Measurements from ENCODE around the gene POLDIP2. TPM values are rescaled to one million over a fixed set of nuclear protein-coding genes. Genes with fewer than 3 reads are reported as not detected.
A peak's percentile ranks its signal among the peaks of the same experiment; 100 is the strongest.

POLDIP2 gene
- total and polyA plus RNA-seq, 2 of the 13 experiments (the other 11 are each of a cell fraction or from before 2014, with no cell fraction given) = 85.9 to 114 TPM

- TF ChIP-seq ARID2 (CRISPR knock-in tag; IDR thresholded peaks at IDR 0.05; ENCODE audit: borderline replicate concordance) = no peak
- TF ChIP-seq PHF5A (CRISPR knock-in tag; IDR thresholded peaks at IDR 0.05; ENCODE audit: low read depth, unreplicated experiment) = peak; percentile 68
- no peak for TF ChIP-seq CHD2 (IDR thresholded peaks at IDR 0.05; ENCODE audit: low read depth, low read length)
- peak; percentile 17; the same call in 1 of the 2 replicates for TF ChIP-seq ZNF629 (CRISPR knock-in tag; conservative IDR thresholded peaks at IDR 0.05)
- TF ChIP-seq ARNT2 (CRISPR knock-in tag; IDR thresholded peaks at IDR 0.05; ENCODE audit: low read depth) = 0 out of 2 replicates have a peak, but pooled peaks have one; percentile 41
- TF ChIP-seq TOE1 (CRISPR knock-in tag; IDR thresholded peaks at IDR 0.05) = peak; percentile 87; the same call in 1 of the 2 replicates
- 0 out of 2 replicates have a peak, but pooled peaks have one; percentile 49 for TF ChIP-seq ARNTL (CRISPR knock-in tag; IDR thresholded peaks at IDR 0.05)
- TF ChIP-seq SMC3 (IDR thresholded peaks at IDR 0.05; ENCODE audit: low read length) = peak; percentile 41
- no peak for TF ChIP-seq ZNF879 (CRISPR knock-in tag; IDR thresholded peaks at IDR 0.05)
- peak; percentile 84 for TF ChIP-seq KDM1A (CRISPR knock-in tag; IDR thresholded peaks at IDR 0.05)
- TF ChIP-seq ZNF234 (CRISPR knock-in tag; conservative IDR thresholded peaks at IDR 0.05) = no peak
- no peak for TF ChIP-seq IKZF1 (IDR thresholded peaks at IDR 0.05)
- no peak for TF ChIP-seq ZFP82 (CRISPR knock-in tag; IDR thresholded peaks at IDR 0.05; ENCODE audit: borderline replicate concordance)
- TF ChIP-seq EED (CRISPR knock-in tag; IDR thresholded peaks at IDR 0.05) = no peak
- TF ChIP-seq IRF1 (CRISPR knock-in tag; IDR thresholded peaks at IDR 0.05; ENCODE audit: low read depth) = no peak
- TF ChIP-seq ZBTB4 (CRISPR knock-in tag; IDR thresholded peaks at IDR 0.05; ENCODE audit: borderline replicate concordance) = no peak; the same call in 1 of the 2 replicates
- no peak for TF ChIP-seq RFXANK (CRISPR knock-in tag; IDR thresholded peaks at IDR 0.05)
- peak; percentile 95 for TF ChIP-seq HOXA3 (CRISPR knock-in tag; IDR thresholded peaks at IDR 0.05)
- TF ChIP-seq KLF13 (CRISPR knock-in tag; IDR thresholded peaks at IDR 0.05) = no peak
- peak; percentile 80 for TF ChIP-seq AHDC1 (CRISPR knock-in tag; IDR thresholded peaks at IDR 0.05; ENCODE audit: borderline replicate concordance)
- TF ChIP-seq ONECUT2 (CRISPR knock-in tag; IDR thresholded peaks at IDR 0.05) = peak; percentile 96
Observed at GRCh38 chr17:28370035-28370743, 12.9 kb upstream of the POLDIP2 start, which contains the start of gene VTN (continued).
